NCI-H2196 treated with DMSO at 0.1 percent for 48 hours (cell line): Measurements from ENCODE around the gene MGAT3.

Experiments used
- DNase-seq: peaks from one replicate; lab custom pipeline; 2025; ENCODE audit not compliant: unreplicated experiment; lab: John Stamatoyannopoulos, UW

MGAT3 gene

DNA sequence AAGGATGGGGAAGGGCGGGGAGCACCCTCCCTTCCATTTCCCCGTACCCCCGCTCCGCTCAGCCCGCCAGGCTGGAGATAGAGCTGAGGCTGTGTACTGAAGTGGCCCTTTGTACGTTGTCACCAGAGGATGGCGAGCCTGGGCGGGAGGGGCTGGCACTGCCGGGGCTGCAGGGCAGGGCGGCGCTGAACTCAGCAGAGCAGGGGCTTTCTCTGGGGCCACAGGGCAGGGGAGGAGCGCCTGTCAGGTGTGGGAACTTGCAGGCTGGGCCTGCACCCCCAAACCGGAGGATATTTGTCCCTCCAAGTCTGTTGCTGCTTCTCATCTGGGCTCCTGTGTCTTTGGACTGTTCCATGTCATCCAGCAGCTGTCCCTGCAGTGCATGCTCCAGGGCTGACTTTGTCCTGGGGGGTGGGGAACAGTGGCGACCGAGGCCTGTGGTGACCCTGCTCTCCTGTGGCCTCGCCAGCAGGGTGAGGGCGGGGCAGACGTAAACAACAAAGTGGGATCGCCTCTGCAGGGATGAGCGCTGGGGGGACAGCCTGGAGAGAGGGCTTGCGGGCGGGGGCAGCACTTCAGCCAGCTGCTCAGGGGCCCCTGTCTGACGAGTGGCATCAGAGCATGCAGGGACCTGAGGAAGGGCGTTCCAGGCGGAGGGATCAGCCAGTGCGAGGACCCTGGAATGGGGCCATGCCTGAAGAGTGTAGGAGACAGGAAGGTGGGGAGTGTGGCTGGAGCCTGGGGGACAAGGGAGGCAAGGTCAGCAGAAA lies 13.1 kb downstream of the MGAT3 start:
- no peak for DNase-seq

DNA sequence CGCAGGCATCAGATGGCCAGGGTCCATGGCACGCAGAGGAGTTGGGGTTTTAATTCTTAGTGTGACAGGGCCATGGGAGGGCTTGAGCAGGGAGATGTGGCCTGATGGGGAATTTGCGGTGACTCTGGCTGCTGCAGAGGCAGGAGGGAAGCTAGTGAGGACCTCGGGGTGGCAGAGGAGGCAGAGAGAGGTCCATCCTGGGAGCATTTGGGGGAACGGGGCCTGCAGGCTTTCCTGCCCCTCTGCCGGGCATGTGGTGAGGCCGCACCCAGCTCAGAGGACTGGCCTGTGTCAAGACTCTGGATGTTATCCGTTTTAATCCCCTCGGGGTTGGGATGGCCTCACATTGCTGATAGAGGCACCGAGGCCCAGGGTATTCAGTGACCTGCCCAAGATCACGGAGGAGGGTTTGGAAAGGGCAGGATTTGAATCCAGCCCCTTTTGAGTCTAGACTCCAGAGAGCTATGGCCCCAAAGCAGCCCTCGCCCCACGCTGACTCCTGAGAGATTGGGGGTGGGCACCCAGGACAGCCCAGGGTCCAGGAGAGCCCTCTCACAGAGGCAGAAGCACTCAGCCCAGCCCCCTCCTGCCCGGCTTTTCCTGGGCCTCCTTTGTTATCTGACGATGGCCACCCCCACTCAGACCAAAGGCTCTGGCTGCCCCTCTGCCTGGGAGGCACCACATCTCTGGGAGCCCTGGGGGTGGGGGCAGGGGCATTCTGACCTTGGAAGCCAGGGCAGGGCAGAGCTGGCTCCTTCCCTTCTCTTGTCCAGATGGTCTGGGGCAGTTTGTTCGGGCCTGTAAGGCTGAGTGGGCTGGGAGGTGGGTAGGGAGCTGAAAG lies 13.9 kb downstream of the MGAT3 start:
- no peak for DNase-seq

DNA sequence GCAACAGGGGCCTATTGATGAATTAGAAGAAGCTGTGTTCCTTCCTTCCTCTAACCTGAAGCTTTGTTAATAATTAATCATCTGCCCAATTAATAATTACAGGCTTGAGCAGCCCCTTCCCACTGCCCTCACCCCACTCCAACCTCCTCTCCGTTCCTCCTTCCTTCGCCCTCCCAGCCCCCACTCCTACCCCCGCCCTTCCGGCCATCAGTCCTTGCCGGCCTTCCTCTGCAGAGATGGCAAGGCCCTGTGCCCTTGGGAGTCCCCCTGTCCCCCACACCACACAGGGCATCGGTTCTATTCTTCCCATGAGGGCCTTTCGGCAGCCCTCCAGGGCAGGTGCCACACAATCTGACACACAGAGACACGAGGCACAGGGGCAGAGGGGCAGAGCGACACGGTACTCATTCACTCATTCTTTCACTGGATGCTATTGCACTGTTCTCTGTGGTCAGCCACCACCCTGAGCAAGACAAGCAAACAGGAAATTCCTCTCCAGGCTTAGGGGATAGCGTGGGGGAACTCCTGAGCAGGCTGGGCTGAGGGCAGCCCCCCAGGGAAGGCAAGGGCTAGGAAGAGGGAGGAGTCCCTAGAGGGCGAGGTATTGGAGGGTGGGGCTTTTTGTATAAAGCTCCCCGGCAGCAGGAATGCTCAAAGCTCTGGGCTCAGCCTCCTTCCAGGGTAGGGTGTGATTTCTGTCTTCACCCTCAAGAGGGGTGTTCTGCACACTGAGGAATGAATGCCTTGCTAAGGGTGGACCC lies 14.7 kb downstream of the MGAT3 start:
- no peak for DNase-seq

DNA sequence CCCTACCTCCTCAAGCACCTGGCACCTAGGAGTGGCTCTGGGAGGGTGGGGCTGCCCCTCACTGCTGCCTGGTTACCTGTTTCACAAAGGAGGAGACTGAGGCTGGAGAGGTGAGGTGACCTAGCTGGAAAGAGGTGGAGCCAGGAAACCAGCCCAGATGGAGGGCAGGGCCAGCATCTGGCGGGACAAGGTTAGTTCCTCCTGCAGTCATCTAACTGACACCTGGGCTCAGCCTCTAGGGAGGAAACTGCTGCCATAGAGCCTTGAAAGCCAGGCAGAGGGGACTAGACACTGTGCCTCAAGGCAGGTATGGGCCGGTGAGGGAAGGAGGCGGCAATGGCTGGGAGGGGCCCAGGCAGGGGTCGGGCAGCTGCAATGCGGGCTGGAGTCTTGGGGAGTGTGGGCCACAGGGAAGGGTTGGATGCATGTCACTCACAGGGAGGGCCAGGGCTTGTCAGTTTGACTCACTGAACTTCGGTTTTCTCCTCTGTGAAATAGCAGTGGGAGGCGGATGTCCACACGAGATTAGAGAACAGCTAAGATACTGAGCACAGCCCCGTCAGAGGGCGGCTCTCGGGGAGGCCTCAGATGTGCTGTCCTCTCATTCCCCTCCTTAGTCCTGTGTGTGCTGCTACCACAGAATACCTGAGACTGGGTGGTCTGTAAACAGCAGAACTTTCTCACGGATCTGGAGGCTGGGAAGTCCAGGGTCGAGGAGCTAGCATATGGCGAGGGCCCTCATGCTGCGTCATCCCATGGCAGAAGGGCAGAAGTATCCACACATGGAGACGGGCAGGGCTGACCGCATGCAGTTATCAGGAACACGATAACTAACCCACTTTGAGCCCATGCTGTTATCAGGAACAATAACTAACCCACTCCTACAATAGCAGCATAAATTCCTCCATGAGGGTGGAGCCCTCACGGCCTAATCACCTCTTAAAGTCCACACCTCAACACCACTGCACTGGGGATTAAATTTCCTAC lies 16.1 kb downstream of the MGAT3 start:
- DNase-seq, result no peak

DNA sequence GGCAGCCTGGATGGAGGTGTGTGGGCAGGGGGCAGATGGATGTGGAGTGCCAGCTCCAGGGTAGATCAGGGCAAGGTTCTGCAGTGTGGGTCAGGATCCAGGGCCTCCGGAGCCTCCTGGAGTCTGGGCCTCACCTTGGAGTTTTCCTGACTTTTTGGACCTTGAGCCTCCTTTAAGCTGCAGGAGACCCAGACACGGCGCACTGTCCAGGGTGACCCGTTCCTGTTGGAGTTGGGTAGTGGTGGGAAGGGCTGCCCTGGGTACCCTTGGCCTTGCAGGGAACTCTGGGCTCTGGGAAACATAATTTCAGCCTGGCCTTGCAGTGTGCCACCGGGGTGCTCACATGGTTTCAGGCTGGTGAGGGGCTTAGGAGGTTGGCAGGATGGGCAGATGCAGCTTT lies 17.0 kb downstream of the MGAT3 start:
- no peak for DNase-seq

DNA sequence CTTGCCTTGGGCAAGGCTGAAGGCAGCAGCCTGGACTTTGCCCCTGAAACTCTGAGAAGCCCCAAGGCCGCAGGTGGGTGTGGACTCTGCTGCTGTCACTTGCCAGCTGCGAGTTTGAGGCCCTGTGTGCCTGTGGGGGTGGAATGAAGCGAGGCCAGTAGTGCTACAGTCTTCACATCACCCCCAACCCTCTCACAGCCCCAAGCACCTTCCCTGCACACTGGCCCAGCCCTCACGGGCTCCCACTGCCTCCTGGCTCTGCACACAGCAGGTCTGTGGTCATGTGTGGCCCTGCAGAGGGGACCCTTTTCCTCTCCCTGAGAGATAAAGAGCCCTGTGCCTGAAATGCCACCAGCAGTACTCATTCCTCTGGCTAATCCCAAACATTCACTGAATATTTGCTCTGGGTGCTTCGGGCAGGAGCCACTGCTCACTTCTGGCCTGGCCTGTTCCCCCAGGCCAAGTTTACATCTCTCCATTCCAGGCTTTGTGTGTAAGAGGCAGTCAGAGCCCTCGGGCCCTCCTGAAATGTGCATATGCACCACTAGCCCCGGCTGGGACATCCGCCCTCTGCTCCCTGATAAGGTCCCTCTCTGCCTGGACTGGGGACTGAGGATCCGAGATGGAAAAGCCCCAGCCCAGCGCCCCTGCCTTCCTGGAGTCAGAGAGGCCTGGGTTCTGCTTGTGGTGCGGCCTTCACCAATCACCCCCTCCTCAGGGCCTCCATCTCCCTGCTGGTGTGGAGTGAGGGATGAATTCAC lies 17.7 kb downstream of the MGAT3 start:
- no peak for DNase-seq

DNA sequence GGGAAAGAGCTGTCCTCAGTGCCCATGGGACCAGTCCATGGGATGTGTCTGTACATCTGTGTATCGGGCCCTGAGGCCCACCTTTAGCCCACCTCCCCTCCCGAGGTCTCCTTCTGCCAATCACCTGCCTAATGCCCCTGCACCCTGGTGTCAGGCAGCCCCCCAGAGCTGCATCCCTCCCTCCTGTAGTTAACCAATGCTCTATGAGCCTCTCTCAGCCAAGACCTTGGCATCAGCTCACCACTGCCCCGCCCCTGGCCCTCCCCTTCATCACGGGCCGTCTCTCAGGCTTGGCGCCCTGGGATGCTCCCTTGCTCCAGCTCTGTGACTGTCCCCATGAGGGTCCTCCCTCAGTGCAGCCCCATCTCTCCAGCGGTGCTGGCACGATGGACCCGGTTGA lies 18.5 kb downstream of the MGAT3 start:
- DNase-seq, result no peak

DNA sequence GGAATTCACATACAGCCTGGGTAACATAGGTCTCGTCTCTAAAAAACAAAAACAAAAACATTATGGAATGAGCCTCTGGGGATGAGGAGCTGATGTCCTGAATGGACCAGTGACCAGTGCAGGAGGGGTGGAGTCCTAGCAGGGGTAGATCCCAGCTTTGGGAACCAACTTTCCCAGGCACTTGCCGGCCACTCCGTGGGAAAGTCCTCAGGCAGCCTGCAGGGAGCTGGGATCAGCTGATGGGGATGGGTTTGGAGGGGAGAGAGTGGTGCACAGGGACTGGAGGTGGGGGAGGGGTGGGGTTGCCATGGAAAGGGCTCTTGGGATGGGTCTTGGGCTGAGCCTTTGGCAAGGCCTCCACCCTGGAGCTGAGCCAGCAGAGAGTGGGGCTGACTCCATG lies 19.1 kb downstream of the MGAT3 start:
- DNase-seq, result no peak

GRCh38 chr22:39476664-39477063 lies 19.9 kb downstream of the MGAT3 start:
- DNase-seq, result no peak

DNA sequence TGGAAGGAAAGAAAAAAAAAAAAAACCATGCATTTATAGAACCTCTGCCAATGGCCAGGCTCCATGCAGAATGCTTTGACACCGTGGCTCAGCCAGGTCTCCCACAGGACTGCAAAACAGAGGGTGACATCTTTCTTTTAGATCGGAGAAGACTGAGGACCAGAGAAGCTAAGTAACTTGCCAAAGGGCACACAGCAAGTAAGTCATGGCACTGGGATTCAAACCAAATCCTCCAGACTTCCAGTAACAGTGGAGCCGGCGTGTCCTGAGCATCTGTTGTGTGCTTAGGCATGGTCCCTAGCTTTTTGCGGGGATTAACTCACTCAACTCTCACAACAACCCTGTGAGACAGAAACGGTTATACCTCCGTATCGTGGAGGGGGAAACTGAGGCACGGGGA lies 20.7 kb downstream of the MGAT3 start:
- DNase-seq, result no peak

DNA sequence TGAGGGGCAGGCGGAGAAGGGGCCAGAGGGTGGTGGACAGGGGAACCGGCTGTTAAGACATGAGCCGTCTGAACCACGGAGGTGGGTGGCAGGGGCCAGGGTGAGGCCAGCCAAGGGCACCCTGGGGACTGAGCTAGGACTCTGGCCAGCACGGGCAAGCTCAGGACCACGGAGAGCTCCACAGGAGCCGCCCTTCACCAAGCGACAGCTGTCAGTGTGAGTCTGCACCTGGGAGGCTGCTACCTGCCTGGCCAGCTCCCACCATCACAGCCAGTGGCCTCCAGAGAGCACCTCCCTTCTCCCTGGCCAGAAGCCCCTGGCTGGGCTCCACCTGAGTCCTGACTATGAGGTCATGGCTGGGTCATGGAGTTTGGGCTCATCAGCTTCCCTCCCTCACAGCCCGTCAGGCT lies 21.6 kb downstream of the MGAT3 start:
- no peak for DNase-seq

- no peak for DNase-seq
Measured at GRCh38 chr22:39479254-39479653, 22.4 kb downstream of the MGAT3 start.

DNA sequence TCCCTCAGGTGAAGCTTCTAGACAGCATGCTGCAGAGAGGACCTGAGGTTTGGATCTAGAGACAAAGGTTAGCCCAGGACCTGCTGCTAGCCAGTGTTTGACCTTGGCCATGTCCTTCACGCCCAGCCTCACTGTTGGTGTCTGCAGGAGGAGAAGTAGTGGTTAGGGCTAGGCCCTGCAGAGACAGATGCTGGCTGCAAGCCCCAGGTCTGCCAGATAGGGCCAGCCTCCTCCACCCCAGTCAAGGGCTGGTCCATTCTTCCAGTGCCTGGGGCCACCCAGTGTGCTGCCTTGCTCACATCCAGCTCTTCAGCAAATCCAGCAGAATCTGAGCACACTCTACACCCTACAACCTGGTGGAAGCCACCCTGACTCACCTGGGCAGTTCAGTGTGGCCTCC lies 23.7 kb downstream of the MGAT3 start:
- DNase-seq, result no peak

GRCh38 chr22:39481054-39481453 lies 24.2 kb downstream of the MGAT3 start:
- no peak for DNase-seq

GRCh38 chr22:39481595-39481994 lies 24.8 kb downstream of the MGAT3 start:
- no peak for DNase-seq

DNA sequence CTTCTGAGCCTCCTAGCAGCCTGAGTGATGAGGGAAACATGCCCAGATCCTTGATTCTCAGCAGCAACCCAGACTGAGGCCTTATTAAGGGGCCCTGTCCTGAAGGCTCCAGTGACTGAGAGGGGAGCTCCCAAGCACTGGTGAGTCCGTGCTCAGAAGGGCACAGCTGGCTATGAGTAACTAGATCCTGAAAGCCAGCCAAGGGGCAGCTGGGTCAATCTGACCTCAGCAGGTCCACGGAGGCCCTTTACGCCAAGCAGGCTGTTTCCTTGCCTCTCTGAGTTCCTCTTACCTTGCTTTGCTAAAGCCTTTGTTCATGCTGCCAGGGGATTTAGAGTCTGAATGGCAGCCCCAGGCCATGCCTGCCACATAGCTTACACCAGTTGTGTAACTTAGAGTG lies 26.0 kb downstream of the MGAT3 start:
- DNase-seq, result no peak

DNA sequence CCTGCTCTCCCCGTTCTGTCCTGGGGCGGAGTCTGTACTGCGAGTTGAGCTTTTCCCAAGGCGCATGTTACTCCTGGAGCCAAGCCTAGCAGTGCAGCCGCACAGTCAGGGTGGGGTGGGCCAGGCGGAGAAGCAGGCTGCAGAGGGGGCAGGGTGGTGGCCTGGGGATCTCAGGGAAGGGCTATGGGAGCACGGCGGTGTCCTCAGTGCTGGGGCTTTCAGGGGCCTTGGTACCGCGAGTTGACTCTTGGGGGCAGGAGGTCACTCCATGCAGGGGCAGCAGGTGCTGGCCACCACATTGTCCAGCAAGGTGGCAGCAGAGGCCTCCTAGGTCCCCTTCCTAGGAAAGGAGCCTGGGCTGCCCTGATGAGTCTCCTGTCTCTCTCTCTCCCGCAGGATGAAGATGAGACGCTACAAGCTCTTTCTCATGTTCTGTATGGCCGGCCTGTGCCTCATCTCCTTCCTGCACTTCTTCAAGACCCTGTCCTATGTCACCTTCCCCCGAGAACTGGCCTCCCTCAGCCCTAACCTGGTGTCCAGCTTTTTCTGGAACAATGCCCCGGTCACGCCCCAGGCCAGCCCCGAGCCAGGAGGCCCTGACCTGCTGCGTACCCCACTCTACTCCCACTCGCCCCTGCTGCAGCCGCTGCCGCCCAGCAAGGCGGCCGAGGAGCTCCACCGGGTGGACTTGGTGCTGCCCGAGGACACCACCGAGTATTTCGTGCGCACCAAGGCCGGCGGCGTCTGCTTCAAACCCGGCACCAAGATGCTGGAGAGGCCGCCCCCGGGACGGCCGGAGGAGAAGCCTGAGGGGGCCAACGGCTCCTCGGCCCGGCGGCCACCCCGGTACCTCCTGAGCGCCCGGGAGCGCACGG lies 30.4 kb downstream of the MGAT3 start:
- no peak for DNase-seq

GRCh38 chr22:39487826-39488520 lies 31.2 kb downstream of the MGAT3 start:
- DNase-seq, result no peak
